Stimulated activated CD8-positive, alpha-beta memory T cell treated with anti-CD3 and anti-CD28 coated beads, Interleukin-4, amount 100 ng/mL, for 4 hours (primary cell): ENCODE results near the gene MMS22L.

Source experiments
- DNase-seq, 2 donors: peaks; one replicate each; pipeline ENCODE4 v3.0.0-alpha.2; 2020; ENCODE audit warnings: low read depth in 2 of 2, low spot score in 1 of 2

Gene MMS22L, protein sequence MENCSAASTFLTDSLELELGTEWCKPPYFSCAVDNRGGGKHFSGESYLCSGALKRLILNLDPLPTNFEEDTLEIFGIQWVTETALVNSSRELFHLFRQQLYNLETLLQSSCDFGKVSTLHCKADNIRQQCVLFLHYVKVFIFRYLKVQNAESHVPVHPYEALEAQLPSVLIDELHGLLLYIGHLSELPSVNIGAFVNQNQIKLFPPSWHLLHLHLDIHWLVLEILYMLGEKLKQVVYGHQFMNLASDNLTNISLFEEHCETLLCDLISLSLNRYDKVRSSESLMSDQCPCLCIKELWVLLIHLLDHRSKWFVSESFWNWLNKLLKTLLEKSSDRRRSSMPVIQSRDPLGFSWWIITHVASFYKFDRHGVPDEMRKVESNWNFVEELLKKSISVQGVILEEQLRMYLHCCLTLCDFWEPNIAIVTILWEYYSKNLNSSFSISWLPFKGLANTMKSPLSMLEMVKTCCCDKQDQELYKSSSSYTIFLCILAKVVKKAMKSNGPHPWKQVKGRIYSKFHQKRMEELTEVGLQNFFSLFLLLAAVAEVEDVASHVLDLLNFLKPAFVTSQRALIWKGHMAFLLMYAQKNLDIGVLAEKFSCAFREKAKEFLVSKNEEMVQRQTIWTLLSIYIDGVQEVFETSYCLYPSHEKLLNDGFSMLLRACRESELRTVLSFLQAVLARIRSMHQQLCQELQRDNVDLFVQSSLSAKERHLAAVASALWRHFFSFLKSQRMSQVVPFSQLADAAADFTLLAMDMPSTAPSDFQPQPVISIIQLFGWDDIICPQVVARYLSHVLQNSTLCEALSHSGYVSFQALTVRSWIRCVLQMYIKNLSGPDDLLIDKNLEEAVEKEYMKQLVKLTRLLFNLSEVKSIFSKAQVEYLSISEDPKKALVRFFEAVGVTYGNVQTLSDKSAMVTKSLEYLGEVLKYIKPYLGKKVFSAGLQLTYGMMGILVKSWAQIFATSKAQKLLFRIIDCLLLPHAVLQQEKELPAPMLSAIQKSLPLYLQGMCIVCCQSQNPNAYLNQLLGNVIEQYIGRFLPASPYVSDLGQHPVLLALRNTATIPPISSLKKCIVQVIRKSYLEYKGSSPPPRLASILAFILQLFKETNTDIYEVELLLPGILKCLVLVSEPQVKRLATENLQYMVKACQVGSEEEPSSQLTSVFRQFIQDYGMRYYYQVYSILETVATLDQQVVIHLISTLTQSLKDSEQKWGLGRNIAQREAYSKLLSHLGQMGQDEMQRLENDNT

GRCh38 chr6:97282726-97283617, at the start of gene MMS22L:
Gene MMS22L, minus strand, starts transcription at chr6:97283216. Its CDS starts 739 bp downstream, at chr6:97282477.
- peak; percentile 79 to 86 for DNase-seq

GRCh38 chr6:97322811-97323210, 39.8 kb upstream of the MMS22L start:
- no peak for DNase-seq

GRCh38 chr6:97322226-97322625, 39.2 kb upstream of the MMS22L start:
- DNase-seq = no peak

DNA sequence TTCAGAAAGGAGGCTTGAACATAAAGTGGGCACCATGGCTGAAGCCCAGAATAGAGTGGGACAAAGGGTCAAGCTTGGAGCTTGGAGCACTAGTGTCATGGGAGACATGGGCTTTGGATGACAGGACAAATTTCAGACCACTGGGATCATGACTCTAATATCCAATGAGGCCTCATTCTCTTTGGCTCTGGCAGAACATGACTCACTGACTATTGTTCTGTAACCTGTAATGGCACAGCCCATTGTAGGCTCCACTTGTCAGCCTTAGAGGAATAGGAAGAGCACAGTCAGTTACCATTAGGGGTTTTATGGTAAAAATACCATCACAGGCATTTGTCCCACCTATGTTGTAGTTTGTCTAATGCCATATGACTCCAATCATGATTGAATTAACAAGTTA, 34.0 kb upstream of the MMS22L start:
- no peak for DNase-seq

GRCh38 chr6:97312241-97312640, 29.2 kb upstream of the MMS22L start:
- DNase-seq = no peak

DNA sequence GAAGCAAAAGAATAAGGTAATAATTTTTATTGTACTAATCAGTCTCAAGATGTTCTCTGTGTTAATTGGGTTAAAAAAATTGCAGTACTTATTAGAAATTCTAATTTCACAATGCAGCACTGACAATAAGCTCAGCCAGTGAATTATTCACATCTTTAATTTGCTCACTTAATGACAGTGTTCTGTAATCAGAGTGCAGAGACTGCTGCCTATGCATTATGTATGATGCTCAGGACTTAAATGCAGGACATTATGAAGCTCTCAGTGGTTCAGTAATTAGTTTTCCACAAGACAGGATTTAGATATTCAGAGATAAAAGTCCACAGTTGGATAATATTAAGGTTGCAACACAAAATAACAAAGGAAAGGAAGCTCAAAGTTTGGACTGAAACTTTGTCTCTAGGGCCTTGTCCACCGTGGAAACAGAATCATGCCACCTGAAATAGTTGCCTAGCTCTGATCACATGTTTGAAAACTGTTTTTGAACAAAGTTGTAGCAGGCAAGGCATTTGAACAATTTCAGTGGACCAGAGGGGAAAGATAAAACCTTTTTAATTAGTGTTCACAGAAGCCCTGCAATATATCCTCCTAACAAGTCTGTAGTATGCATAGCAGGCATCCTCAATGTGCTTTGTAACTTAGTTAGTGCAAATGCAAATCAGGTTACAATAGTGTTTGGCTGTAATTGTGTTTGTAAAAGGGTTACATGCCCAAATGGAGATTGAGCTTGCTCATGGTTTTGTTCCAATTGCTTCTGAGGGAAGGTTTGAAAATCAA, 23.7 kb upstream of the MMS22L start:
- DNase-seq = no peak

DNA sequence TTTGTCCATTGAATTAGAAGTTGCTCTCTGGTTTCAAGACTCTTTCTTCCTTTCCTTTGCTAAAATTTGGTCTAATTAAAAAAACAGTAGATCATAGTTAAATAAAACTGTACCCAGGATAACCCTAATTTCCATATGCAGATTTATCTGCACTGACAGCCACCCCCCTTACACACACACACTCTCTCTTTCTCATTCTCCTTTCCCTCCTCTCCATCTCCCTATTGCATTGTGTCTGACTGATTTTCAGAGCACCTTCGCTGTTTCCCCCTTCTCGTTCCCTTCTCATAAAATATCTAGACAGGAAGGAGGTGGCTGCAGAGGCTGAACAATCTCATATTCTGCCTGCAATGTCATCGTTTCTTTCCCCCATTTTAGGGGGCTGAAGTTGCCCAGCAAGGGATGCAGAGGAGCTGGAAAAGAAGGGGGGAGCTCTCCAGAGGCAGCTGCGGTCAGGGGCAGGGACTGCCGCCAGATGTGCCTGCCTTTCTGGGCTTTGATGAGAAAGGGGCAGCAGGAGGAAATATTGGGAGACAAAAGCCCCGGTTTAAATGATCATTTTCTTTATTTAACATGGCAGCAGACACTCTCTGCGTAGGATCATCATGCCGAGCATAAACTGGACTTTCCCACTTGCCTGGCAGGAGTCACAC, 22.5 kb upstream of the MMS22L start:
- DNase-seq = no peak

- DNase-seq = no peak
Observed at GRCh38 chr6:97304701-97305100, 21.7 kb upstream of the MMS22L start.

GRCh38 chr6:97294451-97294850, 11.4 kb upstream of the MMS22L start:
- DNase-seq = no peak

DNA sequence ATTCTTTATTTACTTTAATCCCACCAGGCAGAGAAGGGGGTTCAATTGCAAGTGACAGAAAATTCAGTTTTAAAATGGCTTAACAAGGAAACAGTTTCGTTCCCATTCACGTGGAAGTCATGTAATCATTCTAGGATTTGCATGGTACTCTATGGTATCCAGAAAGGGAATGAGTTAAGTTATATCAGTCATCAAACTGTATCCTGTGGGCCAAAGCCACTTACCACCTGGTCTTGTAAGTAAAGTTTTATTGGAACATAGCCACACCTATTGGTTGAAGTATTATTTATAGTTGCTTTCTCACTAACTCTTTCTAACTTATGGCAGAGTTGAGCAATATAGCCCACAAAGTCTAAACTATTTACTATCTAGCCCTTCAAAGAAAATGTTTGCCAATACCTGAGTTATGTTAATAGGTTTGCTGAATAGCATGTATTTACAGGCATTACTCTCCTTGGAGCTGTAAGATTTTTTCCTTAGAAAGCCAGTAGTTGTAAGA, 10.2 kb upstream of the MMS22L start:
- DNase-seq = no peak

DNA sequence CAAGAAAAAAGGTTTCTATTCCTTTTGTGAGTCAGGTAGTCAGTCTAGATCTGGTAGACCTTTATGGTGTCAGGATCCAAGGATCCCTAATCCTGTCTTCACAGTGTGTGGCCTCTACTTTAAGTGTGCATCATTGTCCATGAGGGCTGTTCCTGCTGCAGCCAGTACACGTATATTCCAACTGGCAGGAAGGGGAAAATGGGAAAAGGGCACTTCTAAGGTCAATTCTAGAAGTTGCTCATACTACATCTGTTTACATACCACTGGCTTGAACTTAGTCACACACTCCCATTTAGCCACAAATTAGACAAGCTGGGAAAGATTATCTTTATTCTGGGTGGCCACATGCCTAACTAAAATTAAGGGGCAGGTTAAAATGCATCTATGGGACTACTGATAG, 9.7 kb upstream of the MMS22L start:
- no peak for DNase-seq

- no peak for DNase-seq
Observed at GRCh38 chr6:97291896-97292295, 8.9 kb upstream of the MMS22L start.

- DNase-seq = no peak
Observed at GRCh38 chr6:97289332-97289731, 6.3 kb upstream of the MMS22L start.

DNA sequence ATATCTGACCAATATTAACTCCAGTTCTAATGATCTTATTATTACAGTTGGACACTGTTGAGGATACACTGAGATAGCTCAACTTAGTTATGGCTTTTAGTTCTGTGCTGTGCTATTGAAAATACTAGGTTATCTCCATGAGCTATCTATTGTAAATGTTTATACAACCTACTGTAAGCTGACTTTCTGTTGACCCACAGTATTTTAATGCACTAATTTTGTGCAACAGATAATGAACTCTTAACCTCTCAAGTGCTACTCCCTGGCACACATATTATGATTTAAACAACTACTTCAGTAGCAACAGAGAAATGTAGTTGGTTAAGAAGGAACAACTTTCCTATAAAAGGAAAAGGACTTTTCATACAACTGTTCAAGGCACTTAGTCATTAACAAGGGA, 5.2 kb upstream of the MMS22L start:
- DNase-seq = no peak

GRCh38 chr6:97282238-97282725, 734 bp downstream of the MMS22L start:
- DNase-seq = no peak

- DNase-seq = no peak
Observed at GRCh38 chr6:97280766-97281165, 2.2 kb downstream of the MMS22L start.

- no peak for DNase-seq
Observed at GRCh38 chr6:97275804-97276203, 7.2 kb downstream of the MMS22L start.

DNA sequence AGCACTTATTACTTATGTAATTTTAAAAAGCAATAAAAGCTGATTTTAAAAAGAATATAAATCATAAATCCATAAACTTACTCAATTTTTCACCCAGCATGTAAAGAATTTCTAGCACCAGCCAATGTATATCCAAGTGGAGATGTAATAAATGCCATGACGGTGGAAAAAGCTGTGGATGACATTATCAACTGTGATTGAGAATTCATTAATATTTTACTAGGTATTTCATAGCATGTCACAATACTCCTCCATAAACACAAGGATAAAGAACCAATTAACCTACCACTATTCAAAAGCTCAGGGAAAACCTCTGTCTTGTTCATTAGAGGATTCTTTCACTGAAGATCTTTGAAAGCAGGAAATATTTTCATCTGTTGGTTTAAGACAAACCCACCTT, 13.2 kb downstream of the MMS22L start:
- DNase-seq = no peak

DNA sequence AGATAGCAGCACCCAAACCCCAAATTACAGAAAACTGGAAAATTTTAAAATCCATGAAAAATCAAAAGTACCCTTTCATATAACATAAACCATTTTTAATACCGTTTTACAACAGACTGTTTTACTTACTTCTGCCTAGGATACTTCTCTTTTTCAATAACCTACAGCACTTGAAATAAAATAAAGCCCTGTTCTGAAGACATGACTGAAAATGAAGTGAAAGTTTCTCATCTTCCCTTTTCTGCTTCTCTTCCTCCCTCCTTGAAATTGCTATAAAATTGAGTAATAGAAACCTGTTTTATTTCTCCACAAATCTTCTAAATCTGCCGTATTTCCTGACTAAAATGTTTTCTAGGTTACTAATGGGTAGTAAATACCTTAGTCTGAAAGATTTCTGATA, 20.3 kb downstream of the MMS22L start:
- no peak for DNase-seq
